Hepatocyte (in vitro differentiated cells): ENCODE data around the gene CRTAP. TPM values are rescaled to one million over a fixed set of nuclear protein-coding genes. Genes with fewer than 3 reads are reported as not detected.

Experiments
- DNase-seq: peaks from one replicate; pipeline ENCODE4 v3.0.0-alpha.2; 2016; ENCODE audit warnings: low spot score
- H2AFZ ChIP-seq: fragments of 200-600 bp; sonication (generic); 2 replicates; pipeline ENCODE4 v1.6.0; 2016; ENCODE audit warnings: antibody characterized with exemption, mild to moderate bottlenecking
- H3K27ac ChIP-seq: fragments of 200-600 bp; sonication (generic); 2 replicates; pipeline ENCODE4 v1.5.1; 2016; ENCODE audit warnings: mild to moderate bottlenecking
- H3K27me3 ChIP-seq: fragments of 200-600 bp; sonication (generic); 2 replicates; pipeline ENCODE4 v1.6.1; 2016
- H3K36me3 ChIP-seq: fragments of 200-600 bp; sonication (generic); replicated peaks from 2 replicates; pipeline ENCODE4 v1.5.1; 2016; ENCODE audit warnings: low read depth; ENCODE audit not compliant: insufficient read depth
- H3K4me1 ChIP-seq: fragments of 200-600 bp; sonication (generic); 2 replicates; pipeline ENCODE4 v1.5.1; 2016; ENCODE audit warnings: mild to moderate bottlenecking, moderate library complexity; ENCODE audit not compliant: insufficient read depth
- H3K4me2 ChIP-seq: fragments of 200-600 bp; sonication (generic); 2 replicates; pipeline ENCODE4 v1.6.0; 2016
- H3K4me3 ChIP-seq: fragments of 200-600 bp; sonication (generic); 2 replicates; pipeline ENCODE4 v1.5.1; 2016; ENCODE audit warnings: mild to moderate bottlenecking
- H3K79me2 ChIP-seq: fragments of 200-600 bp; sonication (generic); 2 replicates; pipeline ENCODE4 v1.6.0; 2017; ENCODE audit warnings: mild to moderate bottlenecking
- H3K9me2 ChIP-seq: fragments of 200-600 bp; sonication (generic); replicated peaks from 2 replicates; pipeline ENCODE4 v1.6.0; 2017; ENCODE audit warnings: mild to moderate bottlenecking; ENCODE audit not compliant: insufficient read depth
- H3K9me3 ChIP-seq: fragments of 200-600 bp; sonication (generic); 2 replicates; pipeline ENCODE4 v1.5.1; 2016; ENCODE audit warnings: low read depth, mild to moderate bottlenecking
- H4K20me1 ChIP-seq: fragments of 200-600 bp; sonication (generic); 2 replicates; pipeline ENCODE4 v1.6.0; 2016; ENCODE audit warnings: mild to moderate bottlenecking; ENCODE audit not compliant: insufficient read depth, poor library complexity, severe bottlenecking
- EZH2 ChIP-seq: fragments of 200-600 bp; sonication (generic); IDR thresholded peaks from 2 replicates; pipeline ENCODE4 v1.6.1; 2016; ENCODE audit warnings: antibody characterized with exemption, mild to moderate bottlenecking, borderline replicate concordance
- EZH2phosphoT487 ChIP-seq: fragments of 200-600 bp; sonication (generic); IDR thresholded peaks from one replicate; pipeline ENCODE4 v1.6.1; 2018; ENCODE audit warnings: antibody characterized with exemption, mild to moderate bottlenecking, low read depth, moderate library complexity; ENCODE audit not compliant: unreplicated experiment, severe bottlenecking
- WGBS: methylation state at CpG from one replicate; pipeline ENCODE4 v1.1.6; 2016; ENCODE audit warnings: low lambda C conversion rate; ENCODE audit errors: missing lambda C conversion rate; 5-methylcytosine and 5-hydroxymethylcytosine counted together
- polyA plus RNA-seq: library from polyadenylated mRNA; unstranded; fragments of >200 nt; fragmentation: Nextera tagmentation; extraction: Ambion mirVana; gene quantifications from 2 replicates; pipeline ENCODE4 v1.2.1, GENCODE V29; 2016
- total RNA-seq: library from RNA; depleted of rRNA; stranded (reverse); fragments of >200 nt; gene quantifications from 2 replicates; pipeline ENCODE4 v1.2.3, GENCODE V29; 2014
- TF ChIP-seq, protein P1 (sequence below): fragments of 200-600 bp; sonication (generic); IDR thresholded peaks from 2 replicates; pipeline ENCODE4 v1.5.1; 2016; ENCODE audit warnings: antibody characterized with exemption, mild to moderate bottlenecking; ENCODE audit not compliant: poor library complexity

Gene CRTAP
- total and polyA plus RNA-seq, 2 experiments from 2014 or later = 127 to 178 TPM

DNA sequence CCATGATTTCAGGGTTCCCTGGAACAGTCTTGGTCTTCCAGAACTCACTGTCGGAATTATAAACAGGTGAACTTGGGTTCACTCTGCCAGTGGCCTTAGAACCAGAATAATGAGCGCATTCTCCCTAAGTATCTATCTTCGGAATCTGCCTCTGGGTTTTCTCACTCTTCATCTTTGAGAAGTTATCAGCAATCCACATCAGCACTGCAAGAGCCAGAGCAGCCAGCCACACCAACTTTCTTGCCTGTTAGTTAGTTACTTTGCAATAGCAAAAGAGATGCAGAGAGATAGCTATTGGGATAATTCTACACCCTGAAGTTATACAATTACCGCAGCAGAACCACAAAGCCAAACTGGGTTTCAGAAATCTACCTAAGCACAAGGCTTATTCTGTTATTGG, 42.6 kb upstream of the CRTAP start:
- Histone ChIP-seq H3K4me2 (no peak overlapping the region), H4K20me1 (no peaks in the 10 kb centered on the region), H3K79me2 (peaks cover 19% of the 10 kb centered on the region), H3K9me2 (no peaks in the 10 kb centered on the region), H3K4me3 (no peak overlapping the region), H3K9me3 (no peaks in the 10 kb centered on the region), H3K4me1 (peaks cover 35% of the 10 kb centered on the region), H2AFZ (no peak overlapping the region), H3K36me3 (no peaks in the 10 kb centered on the region), H3K27me3 (no peaks in the 10 kb centered on the region), H3K27ac (peak overlapping the region; percentile 85)
- 79% methylated on average over 4 of the region's 4 CpGs for WGBS
- TF ChIP-seq EZH2 (no peak), EZH2phosphoT487 (no peak)
- TF ChIP-seq, protein P1, sequence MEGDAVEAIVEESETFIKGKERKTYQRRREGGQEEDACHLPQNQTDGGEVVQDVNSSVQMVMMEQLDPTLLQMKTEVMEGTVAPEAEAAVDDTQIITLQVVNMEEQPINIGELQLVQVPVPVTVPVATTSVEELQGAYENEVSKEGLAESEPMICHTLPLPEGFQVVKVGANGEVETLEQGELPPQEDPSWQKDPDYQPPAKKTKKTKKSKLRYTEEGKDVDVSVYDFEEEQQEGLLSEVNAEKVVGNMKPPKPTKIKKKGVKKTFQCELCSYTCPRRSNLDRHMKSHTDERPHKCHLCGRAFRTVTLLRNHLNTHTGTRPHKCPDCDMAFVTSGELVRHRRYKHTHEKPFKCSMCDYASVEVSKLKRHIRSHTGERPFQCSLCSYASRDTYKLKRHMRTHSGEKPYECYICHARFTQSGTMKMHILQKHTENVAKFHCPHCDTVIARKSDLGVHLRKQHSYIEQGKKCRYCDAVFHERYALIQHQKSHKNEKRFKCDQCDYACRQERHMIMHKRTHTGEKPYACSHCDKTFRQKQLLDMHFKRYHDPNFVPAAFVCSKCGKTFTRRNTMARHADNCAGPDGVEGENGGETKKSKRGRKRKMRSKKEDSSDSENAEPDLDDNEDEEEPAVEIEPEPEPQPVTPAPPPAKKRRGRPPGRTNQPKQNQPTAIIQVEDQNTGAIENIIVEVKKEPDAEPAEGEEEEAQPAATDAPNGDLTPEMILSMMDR = no peak
- DNase-seq = no peak

DNA sequence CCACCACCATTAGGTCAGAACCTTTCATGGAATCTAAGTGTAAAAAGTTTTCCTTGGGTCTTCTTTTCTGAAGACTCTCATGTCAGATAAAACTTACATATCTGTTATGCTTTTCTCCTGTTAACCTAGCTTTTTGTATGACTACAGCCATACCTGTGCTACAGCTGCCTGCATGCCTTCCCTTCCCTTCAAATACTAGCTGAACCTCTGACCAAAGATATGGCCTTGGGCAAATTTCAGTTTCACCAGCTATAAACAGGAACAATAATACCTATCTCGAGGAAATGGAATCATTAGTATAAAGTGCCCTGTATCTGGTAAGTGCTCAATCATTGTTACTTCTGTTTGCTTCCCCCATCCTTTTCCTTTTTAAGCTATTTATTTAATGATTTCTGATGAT, 41.9 kb upstream of the CRTAP start:
- H3K4me3 ChIP-seq = no peak overlapping the region
- 55% methylated on average over 1 of the region's 1 CpG for WGBS
- DNase-seq = no peak
- no peaks in the 10 kb centered on the region for H4K20me1 ChIP-seq
- no peaks in the 10 kb centered on the region for H3K27me3 ChIP-seq
- H3K79me2 ChIP-seq = peaks cover 22% of the 10 kb centered on the region
- TF ChIP-seq EZH2phosphoT487 = no peak
- no peak for TF ChIP-seq EZH2
- H3K9me3 ChIP-seq = no peaks in the 10 kb centered on the region
- H3K9me2 ChIP-seq = no peaks in the 10 kb centered on the region
- no peak overlapping the region for H3K4me2 ChIP-seq
- H3K4me1 ChIP-seq = peaks cover 35% of the 10 kb centered on the region
- H3K27ac ChIP-seq = peak overlapping the region; percentile 85
- no peaks in the 10 kb centered on the region for H3K36me3 ChIP-seq
- no peak overlapping the region for H2AFZ ChIP-seq

DNA sequence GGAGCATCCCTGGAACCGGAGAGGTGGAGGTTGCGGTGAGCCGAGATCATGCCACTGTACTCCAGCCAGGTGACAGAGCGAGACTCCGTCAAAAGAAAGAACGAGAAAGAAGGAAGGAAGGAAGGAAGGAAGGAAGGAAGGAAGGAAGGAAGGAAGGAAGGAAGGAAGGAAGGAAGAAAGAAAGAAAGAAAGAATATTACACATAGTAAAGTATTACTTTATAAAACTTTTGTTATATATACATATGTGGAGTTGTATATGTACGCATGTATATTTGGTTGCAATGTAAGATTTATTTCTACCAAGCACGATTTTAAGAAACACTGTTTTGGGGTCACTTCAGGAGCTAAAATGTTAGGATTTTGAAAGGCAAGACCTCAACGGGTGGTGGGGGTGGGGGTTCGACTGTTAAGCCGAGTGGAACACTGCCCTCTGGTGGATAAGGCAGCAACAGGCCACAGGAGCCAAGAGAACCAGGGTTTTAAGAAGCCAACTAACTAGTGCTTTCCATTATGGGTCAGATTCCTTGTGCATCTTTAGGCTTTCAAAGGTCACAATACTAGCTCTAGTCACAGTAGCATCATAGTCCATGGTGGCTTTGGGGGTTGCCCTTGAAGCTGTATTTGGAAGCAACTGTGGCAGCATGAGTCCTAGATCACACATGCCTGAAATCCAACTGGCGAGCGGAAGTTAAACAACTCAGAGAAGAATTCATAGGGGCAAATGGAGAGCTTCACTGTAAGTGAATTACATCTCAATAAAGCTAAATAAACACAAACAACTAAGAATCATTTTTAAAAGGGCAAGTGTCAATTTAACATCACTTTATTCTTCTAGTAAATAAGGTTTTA, 39.4 kb upstream of the CRTAP start:
- H2AFZ ChIP-seq = no peak overlapping the region
- no peaks in the 10 kb centered on the region for H3K36me3 ChIP-seq
- H3K9me3 ChIP-seq = no peaks in the 10 kb centered on the region
- H4K20me1 ChIP-seq = no peaks in the 10 kb centered on the region
- no peak overlapping the region for H3K4me3 ChIP-seq
- no peaks in the 10 kb centered on the region for H3K27me3 ChIP-seq
- H3K27ac ChIP-seq = no peak overlapping the region
- H3K4me1 ChIP-seq = peaks cover 26% of the 10 kb centered on the region
- H3K4me2 ChIP-seq = no peak overlapping the region
- WGBS = 63% methylated on average over 13 of the region's 13 CpGs
- H3K9me2 ChIP-seq = no peaks in the 10 kb centered on the region
- peaks cover 37% of the 10 kb centered on the region for H3K79me2 ChIP-seq
- TF ChIP-seq EZH2 = no peak
- TF ChIP-seq, protein P1 = peak; percentile 93
- DNase-seq = peak; percentile 83

- H3K4me2 ChIP-seq = no peak overlapping the region
- H3K4me3 ChIP-seq = no peak overlapping the region
- no peaks in the 10 kb centered on the region for H3K36me3 ChIP-seq
- peaks cover 10% of the 10 kb centered on the region for H3K4me1 ChIP-seq
- TF ChIP-seq, protein P1 = no peak
- TF ChIP-seq EZH2 (no peak), EZH2phosphoT487 (no peak)
- peaks cover 43% of the 10 kb centered on the region for H3K79me2 ChIP-seq
- H3K9me3 ChIP-seq = no peaks in the 10 kb centered on the region
- no peak overlapping the region for H2AFZ ChIP-seq
- 94% methylated on average over 6 of the region's 6 CpGs for WGBS
- no peaks in the 10 kb centered on the region for H4K20me1 ChIP-seq
- H3K27me3 ChIP-seq = no peaks in the 10 kb centered on the region
- DNase-seq = no peak
- H3K27ac ChIP-seq = no peak overlapping the region
- no peaks in the 10 kb centered on the region for H3K9me2 ChIP-seq
Observed at GRCh38 chr3:33075995-33076394, 37.8 kb upstream of the CRTAP start.
